Astrocyte (in vitro differentiated cells and primary cell): ENCODE results near the gene ZCCHC2. TPM values are rescaled to one million over a fixed set of nuclear protein-coding genes. Genes with fewer than 3 reads are reported as not detected.

Source experiments
- DNase-seq: peaks from one replicate; pipeline ENCODE4 v3.0.0-alpha.2; 2010; ENCODE audit warnings: low read depth
- FAIRE-seq: peaks from 2 replicates; lab custom pipeline; 2011; peaks lifted over from hg19 to GRCh38; lab: Jason Lieb, UNC
- H2AFZ ChIP-seq: 2 replicates; pipeline ENCODE4 v1.6.0; 2012; ENCODE audit warnings: low read depth, low read length, inconsistent platforms
- H3K27ac ChIP-seq: 2 replicates; pipeline ENCODE4 v1.5.1; 2011; ENCODE audit warnings: low read depth, low read length, inconsistent platforms
- H3K27me3 ChIP-seq: 2 replicates; pipeline ENCODE4 v1.6.0; 2011; ENCODE audit warnings: low read length, inconsistent platforms; ENCODE audit not compliant: insufficient read depth
- H3K36me3 ChIP-seq: 2 replicates; pipeline ENCODE4 v1.5.1; 2011; ENCODE audit warnings: low read length, inconsistent platforms; ENCODE audit not compliant: insufficient read depth
- H3K4me1 ChIP-seq: 2 replicates; pipeline ENCODE4 v1.5.1; 2011; ENCODE audit warnings: low read length, inconsistent platforms; ENCODE audit not compliant: insufficient read depth
- H3K4me2 ChIP-seq: 2 replicates; pipeline ENCODE4 v1.6.0; 2012; ENCODE audit warnings: low read length, inconsistent platforms
- H3K4me3 ChIP-seq: 2 replicates; pipeline ENCODE4 v1.5.1; 2011; ENCODE audit warnings: low read depth, mild to moderate bottlenecking, low read length, inconsistent platforms; ENCODE audit not compliant: insufficient read depth
- H3K79me2 ChIP-seq: 2 replicates; pipeline ENCODE4 v1.6.0; 2012; ENCODE audit warnings: mild to moderate bottlenecking, low read length, inconsistent platforms; ENCODE audit not compliant: insufficient read depth
- H3K9ac ChIP-seq: 2 replicates; pipeline ENCODE4 v1.6.0; 2012; ENCODE audit warnings: mild to moderate bottlenecking, low read length, inconsistent platforms
- H3K9me3 ChIP-seq: 2 replicates; pipeline ENCODE4 v1.5.1; 2012; ENCODE audit warnings: low read depth, mild to moderate bottlenecking, low read length, inconsistent platforms; ENCODE audit not compliant: insufficient read depth
- H4K20me1 ChIP-seq: 2 replicates; pipeline ENCODE4 v1.6.0; 2012; ENCODE audit warnings: low read length, inconsistent platforms; ENCODE audit not compliant: insufficient read depth
- H3K27ac Mint-ChIP-seq: one replicate; pipeline ENCODE4 v1.8.0; 2021; ENCODE audit warnings: mild to moderate bottlenecking, mixed read lengths; ENCODE audit not compliant: unreplicated experiment
- H3K27me3 Mint-ChIP-seq: one replicate; pipeline ENCODE4 v1.8.0; 2021; ENCODE audit warnings: low read depth, mixed read lengths; ENCODE audit not compliant: unreplicated experiment
- H3K36me3 Mint-ChIP-seq: one replicate; pipeline ENCODE4 v1.8.0; 2021; ENCODE audit warnings: low read depth, mixed read lengths; ENCODE audit not compliant: unreplicated experiment
- H3K4me1 Mint-ChIP-seq: one replicate; pipeline ENCODE4 v1.8.0; 2021; ENCODE audit warnings: low read depth, mixed read lengths; ENCODE audit not compliant: unreplicated experiment
- H3K4me3 Mint-ChIP-seq: one replicate; pipeline ENCODE4 v1.8.0; 2021; ENCODE audit warnings: mild to moderate bottlenecking, moderate library complexity, mixed read lengths; ENCODE audit not compliant: unreplicated experiment
- H3K9me3 Mint-ChIP-seq: one replicate; pipeline ENCODE4 v1.8.0; 2021; ENCODE audit warnings: mild to moderate bottlenecking, mixed read lengths; ENCODE audit not compliant: unreplicated experiment
- CTCF ChIP-seq: IDR thresholded peaks from 2 replicates; pipeline ENCODE4 v1.5.1; 2011; ENCODE audit warnings: low read depth, mild to moderate bottlenecking, inconsistent platforms, low read length, moderate library complexity; ENCODE audit not compliant: insufficient read depth
- EZH2 ChIP-seq: IDR thresholded peaks from 2 replicates; pipeline ENCODE4 v1.6.1; 2012; ENCODE audit warnings: mild to moderate bottlenecking, low read length, inconsistent platforms; ENCODE audit not compliant: insufficient read depth
- total RNA-seq: library from RNA; stranded (reverse); gene quantifications from 2 replicates; pipeline ENCODE4 v1.2.1, GENCODE V29; 2021

ZCCHC2 gene
- total RNA-seq, 1 donor from 2014 or later: 14.8 TPM

DNA sequence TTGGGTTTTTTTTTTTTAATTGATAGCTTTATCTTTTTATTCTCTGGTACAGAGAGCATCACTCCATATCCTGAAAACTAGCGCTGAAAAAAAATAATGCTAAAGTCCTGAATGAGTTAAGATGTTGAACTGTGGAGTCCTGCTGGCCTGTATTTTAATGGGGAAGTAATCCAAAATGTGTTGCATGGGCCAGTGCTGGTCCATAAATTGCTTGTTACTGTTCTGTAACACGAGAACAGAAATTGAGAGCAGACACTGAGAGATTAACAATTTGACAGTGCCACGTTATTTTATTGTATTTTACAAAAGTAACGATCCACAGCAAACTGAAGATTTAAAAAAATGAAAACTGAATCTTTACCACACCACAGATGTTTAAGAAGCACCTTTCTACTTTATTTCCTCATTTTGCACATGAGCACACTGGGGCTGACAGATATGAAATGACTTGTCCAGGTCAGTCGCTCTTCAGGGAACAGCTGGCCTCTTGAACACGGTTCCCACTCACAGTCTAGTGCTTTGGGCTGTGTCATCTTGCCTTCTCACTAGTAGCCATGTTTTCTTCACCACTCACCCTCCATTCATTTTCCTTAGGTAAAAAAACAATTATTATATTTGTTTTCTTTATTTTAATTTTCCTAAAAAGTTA, 35.3 kb downstream of the ZCCHC2 start:
- Mint-ChIP-seq H3K36me3 (peaks cover 6% of the 10 kb centered on the region), H3K4me3 (no peak overlapping the region), H3K27me3 (no peaks in the 10 kb centered on the region), H3K4me1 (peaks cover 1% of the 10 kb centered on the region), H3K9me3 (no peaks in the 10 kb centered on the region), H3K27ac (no peak overlapping the region)
- Histone ChIP-seq H3K27ac (no peak overlapping the region), H3K36me3 (no peaks in the 10 kb centered on the region), H3K4me2 (no peak overlapping the region), H3K79me2 (no peaks in the 10 kb centered on the region), H3K4me1 (no peaks in the 10 kb centered on the region), H3K4me3 (no peak overlapping the region), H3K9ac (no peak overlapping the region), H4K20me1 (no peaks in the 10 kb centered on the region), H3K27me3 (no peaks in the 10 kb centered on the region), H2AFZ (no peak overlapping the region), H3K9me3 (no peaks in the 10 kb centered on the region)
- FAIRE-seq: no peak
- DNase-seq: no peak
- TF ChIP-seq CTCF (no peak), EZH2 (no peak)

GRCh38 chr18:62564044-62564443, 41.2 kb downstream of the ZCCHC2 start:
- Mint-ChIP-seq H3K27ac (no peak overlapping the region), H3K9me3 (no peaks in the 10 kb centered on the region), H3K36me3 (peaks cover 18% of the 10 kb centered on the region), H3K27me3 (no peaks in the 10 kb centered on the region), H3K4me3 (no peak overlapping the region), H3K4me1 (no peaks in the 10 kb centered on the region)
- Histone ChIP-seq H3K27ac (no peak overlapping the region), H2AFZ (no peak overlapping the region), H3K79me2 (no peaks in the 10 kb centered on the region), H3K9ac (no peak overlapping the region), H3K36me3 (no peaks in the 10 kb centered on the region), H3K4me2 (no peak overlapping the region), H3K9me3 (no peaks in the 10 kb centered on the region), H3K4me1 (no peaks in the 10 kb centered on the region), H4K20me1 (no peaks in the 10 kb centered on the region), H3K4me3 (no peak overlapping the region), H3K27me3 (no peaks in the 10 kb centered on the region)
- no peak for FAIRE-seq
- no peak for DNase-seq
- no peak for TF ChIP-seq CTCF
- TF ChIP-seq EZH2: no peak

GRCh38 chr18:62566199-62566598, 43.4 kb downstream of the ZCCHC2 start:
- Mint-ChIP-seq H3K4me1 (no peaks in the 10 kb centered on the region), H3K27ac (no peak overlapping the region), H3K4me3 (no peak overlapping the region), H3K27me3 (no peaks in the 10 kb centered on the region), H3K9me3 (no peaks in the 10 kb centered on the region), H3K36me3 (peaks cover 19% of the 10 kb centered on the region)
- Histone ChIP-seq H3K9ac (no peak overlapping the region), H3K36me3 (peaks cover 3% of the 10 kb centered on the region), H3K79me2 (no peaks in the 10 kb centered on the region), H4K20me1 (no peaks in the 10 kb centered on the region), H3K9me3 (no peaks in the 10 kb centered on the region), H3K27ac (no peak overlapping the region), H3K4me1 (no peaks in the 10 kb centered on the region), H3K4me2 (no peak overlapping the region), H2AFZ (no peak overlapping the region), H3K4me3 (no peak overlapping the region), H3K27me3 (no peaks in the 10 kb centered on the region)
- no peak for FAIRE-seq
- no peak for TF ChIP-seq CTCF
- TF ChIP-seq EZH2: no peak
- no peak for DNase-seq
